GM12874 (cell line): ENCODE measurements around the gene CRIP1.

ENCODE experiments used
- TF ChIP-seq, protein P1 (sequence below): IDR thresholded peaks from 2 replicates; pipeline ENCODE4 v1.5.1; 2011; ENCODE audit warnings: low read depth, mild to moderate bottlenecking, control low read depth, low read length, moderate library complexity; ENCODE audit not compliant: insufficient read depth

The CRIP1 gene

DNA sequence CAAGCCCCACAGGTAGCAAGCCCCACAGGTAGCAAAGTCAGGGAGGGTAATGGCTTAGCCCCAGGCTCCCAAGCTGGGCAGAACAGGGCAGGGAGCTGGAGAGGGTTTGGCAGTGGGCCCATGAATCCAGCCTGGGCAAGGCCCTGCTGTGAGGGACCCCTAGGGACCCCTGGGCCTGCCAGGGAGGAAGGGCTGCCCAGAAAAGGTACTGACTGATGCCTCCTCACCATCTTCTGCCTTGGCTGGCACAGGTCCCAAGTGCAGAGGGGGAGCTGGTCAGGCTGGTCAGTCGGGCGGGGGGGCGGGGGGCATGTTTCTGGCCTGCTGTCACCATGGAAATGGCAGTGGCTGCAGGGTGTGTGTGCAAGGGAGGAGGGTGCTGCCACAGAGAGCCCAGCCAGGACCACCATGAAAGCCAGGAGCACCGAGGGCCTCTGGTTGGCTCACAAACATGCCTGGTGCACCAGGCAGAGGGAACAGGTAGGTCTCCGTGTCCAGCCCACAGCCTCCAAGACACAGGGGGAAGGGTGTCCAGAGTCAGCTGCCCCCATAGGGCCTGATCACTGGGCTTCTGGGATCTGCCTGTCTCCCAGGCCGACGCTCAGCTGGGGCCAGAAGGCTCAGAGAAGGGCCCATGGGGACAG, 13.5 kb upstream of the CRIP1 start:
- TF ChIP-seq, protein P1, sequence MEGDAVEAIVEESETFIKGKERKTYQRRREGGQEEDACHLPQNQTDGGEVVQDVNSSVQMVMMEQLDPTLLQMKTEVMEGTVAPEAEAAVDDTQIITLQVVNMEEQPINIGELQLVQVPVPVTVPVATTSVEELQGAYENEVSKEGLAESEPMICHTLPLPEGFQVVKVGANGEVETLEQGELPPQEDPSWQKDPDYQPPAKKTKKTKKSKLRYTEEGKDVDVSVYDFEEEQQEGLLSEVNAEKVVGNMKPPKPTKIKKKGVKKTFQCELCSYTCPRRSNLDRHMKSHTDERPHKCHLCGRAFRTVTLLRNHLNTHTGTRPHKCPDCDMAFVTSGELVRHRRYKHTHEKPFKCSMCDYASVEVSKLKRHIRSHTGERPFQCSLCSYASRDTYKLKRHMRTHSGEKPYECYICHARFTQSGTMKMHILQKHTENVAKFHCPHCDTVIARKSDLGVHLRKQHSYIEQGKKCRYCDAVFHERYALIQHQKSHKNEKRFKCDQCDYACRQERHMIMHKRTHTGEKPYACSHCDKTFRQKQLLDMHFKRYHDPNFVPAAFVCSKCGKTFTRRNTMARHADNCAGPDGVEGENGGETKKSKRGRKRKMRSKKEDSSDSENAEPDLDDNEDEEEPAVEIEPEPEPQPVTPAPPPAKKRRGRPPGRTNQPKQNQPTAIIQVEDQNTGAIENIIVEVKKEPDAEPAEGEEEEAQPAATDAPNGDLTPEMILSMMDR = no peak

DNA sequence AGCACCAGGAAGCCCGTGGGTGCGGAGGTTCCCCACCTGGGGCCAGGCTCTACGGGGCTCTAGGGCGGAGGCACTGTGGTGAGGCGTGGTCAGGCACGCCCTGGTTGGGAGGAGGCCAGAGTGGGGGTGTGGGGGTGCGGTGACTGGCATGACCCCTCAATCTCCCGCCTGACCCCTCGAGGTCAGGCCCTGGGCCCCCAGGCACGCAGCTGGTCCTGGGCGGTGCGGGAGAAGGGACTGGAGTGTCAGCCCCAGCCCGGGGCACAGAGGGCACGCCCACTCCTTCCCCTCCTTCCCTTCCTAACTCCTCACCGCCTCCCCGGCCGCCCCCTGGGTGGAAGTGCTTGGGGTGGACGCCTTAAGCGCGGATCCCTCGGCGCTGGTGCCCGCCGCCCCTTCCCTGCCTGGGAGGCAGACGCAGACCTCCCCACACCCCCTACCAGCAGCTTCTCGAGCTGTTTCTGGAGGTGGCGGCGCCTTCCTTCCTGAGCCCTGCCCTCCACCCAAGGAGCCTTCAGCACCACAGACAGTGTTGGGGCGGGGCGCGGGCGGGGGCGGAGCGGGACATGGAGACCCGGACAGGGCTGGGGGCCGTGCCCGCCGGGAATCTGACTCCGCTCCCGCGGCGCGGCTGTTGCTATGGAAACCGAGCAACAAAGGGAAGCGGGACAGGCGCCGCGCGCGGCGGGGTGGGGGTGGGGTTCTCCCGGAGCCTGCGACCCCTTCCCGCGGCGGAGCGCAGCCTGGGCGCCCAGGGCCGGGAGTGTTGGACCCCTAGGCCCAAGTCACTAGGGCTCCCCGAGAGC, 12.8 kb upstream of the CRIP1 start:
- TF ChIP-seq, protein P1 = no peak

DNA sequence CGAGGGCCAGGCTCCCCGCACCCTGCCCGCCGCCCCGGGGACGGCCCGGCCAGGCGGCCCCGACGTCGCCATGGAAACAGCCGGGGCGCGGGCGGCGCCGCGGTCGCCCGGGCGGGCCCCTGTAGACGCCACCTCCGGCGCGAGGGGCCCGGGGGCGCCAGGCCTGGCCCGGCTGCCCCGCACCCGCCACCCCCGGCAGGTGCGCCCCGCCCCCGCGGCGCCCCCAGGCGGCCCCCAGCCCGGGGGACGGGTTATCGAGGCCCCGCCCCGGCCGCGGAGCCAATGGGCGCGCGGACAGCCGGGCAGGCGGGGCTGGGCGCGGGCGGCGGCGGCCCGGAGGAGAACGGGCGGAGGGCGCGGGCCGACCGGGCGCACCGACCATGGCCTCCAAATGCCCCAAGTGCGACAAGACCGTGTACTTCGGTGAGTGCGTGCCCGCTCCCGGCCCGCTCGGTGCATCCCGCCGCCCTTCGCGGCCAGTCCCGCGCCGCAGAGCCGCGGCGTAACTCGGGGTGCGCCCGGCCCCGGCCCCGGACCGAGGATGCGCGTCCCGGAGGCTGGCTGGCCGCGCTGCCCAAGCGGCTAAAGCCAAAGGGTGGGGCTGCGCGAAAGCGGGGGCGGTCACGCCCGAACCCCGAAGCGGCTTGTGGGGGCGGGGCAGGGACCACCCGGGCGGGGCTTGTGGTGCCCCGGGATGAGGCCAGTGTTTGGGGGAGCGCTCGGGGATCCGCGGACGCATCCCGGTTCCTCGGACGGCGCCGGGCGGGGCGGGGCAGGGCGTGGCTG, 12.0 kb upstream of the CRIP1 start, which contains the start of gene CRIP2:
Gene CRIP2, plus strand, starts transcription at position 339 of the 786 bp plus-strand sequence. Its CDS starts 42 bp downstream, at position 381.
- TF ChIP-seq, protein P1 = no peak

DNA sequence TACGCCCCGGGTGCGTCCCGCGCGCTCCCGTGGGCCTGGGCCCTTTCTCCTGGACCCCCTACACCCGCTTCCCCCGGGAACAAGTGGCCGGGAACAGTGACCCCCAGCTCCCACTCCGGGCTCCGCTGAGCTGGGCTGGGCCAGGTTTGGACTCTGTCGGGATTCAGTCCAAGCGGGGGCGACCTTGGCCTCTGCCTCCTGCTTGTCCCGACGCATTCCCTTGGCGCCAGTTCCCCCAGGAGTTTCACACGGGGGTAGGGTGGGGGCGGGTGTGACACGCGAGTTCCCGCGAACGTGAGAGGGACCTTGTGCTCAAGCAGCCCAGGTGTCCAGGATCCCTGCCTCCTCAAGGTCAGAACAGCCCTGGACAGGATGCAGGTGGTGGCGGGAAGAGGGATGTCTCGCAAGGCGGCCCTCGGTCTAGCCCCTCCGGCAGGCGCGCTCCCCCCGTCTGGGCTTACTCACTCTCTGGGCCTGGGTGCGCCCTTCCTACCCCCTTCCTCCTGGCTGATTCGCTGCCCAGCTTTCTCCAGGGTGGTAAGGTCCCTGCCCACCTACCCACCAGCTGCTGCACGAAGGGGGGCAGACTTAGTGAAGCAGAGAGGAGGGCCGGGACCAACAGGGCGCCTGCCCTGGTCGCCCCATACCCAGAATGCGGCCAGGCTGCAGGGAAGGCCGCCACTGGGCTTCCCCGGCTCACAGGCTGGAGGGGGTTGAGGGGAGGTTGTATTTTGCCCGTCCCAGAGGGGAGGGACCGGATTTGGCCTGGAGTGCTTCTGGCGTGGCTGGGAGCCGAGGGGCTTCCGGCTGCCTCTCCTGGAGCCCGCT, 11.2 kb upstream of the CRIP1 start:
- TF ChIP-seq, protein P1 = no peak

DNA sequence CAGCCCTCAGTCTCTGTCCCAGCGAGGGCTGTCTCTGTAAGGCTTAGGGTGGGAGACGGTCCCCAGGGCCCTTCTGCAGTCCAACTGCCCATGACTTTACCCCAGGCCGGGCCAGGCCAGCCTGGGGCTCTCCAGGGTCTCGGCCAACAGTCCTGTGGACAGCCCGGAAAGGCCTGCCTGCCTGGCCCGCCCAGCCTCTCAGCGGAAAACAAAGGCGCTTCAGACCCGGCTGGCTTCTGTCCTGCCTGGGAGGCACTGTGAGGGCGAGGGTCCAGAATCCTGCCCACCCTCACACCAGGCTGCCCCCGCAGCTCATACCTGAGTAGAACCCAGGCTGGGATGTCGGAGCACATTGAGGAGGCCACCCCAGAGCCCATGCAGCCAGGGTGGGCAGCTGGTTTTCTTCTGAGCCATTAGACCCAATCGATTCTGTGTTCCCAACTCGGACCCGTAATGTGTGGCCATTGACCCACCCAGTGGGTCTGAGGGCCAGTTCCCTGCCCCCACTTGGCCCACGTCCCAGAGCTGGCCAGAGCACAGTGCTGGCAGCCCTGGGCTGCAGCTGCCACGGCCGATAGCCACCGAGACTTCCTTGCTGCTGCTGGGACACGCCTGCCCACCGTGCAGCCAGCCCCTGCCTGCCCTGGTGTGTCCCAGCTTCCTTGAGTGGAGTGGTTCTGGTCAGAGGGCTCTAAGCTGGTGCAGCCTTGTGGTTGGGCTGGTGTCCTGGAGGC, 10.4 kb upstream of the CRIP1 start:
- TF ChIP-seq, protein P1 = no peak

DNA sequence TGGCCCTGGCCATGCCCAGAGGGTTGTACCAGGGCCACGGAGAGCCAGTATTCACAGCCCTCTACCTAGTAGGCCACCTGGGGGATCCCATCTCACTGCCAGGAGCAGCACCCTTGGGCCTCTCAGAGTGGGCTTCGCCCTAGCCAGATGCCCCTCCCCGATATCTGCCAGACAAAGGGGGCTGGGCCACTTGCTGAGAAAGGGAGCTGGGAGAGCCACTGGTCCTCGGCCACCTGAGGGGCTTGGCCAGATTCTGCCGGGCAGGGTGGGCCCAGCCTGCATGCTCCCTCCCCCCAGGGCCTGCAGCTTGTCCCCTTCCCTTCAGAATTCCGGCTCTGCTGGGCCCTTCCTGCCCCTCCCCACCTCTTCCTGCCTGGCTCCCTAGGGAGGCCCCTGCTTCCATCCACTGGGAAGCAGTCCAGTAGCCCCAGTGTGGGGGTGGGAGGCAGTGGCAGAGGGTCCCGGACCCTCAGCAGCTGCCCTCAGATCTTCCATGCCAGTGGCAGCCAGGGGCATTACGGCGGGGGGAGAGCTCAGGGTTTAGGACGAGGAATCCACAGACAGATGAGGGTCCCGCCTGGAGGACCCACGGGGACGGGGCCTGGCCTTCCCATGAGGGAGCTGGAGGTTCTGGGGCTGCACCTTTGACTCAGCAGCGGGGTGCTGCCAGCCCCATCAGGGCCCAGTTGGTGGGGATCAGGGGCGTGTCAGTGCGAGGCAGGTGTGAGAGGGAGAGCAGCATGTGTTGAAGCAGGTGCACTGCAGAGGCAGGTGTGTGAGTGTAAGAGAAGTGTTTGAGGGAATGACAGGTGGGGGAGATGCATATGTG, 9.6 kb upstream of the CRIP1 start:
- TF ChIP-seq, protein P1 = no peak
